Liver (tissue), 9 donors: Measurements from ENCODE around the gene SGPP2. TPM values are rescaled to one million over a fixed set of nuclear protein-coding genes. Genes with fewer than 3 reads are reported as not detected.

Source experiments
- DNase-seq: peaks from one replicate; pipeline ENCODE4 v3.0.0-alpha.2; 2017; ENCODE audit warnings: low spot score
- H3K27ac ChIP-seq, 2 donors: one replicate each; pipeline ENCODE4 v1.7.0; 2013; ENCODE audit warnings: inconsistent platforms in 2 of 2, low read length in 2 of 2, control low read depth in 1 of 2, low read depth in 1 of 2, mild to moderate bottlenecking in 1 of 2
- H3K27me3 ChIP-seq, 4 donors: one replicate each; pipeline versions ENCODE4 v1.6.1 to v1.7.0; 2013; ENCODE audit warnings: low read length in 3 of 4, inconsistent platforms in 1 of 4, mild to moderate bottlenecking in 1 of 4, moderate library complexity in 1 of 4; ENCODE audit not compliant: control insufficient read depth in 4 of 4, insufficient read depth in 4 of 4
- H3K36me3 ChIP-seq, 4 donors: one replicate each; pipeline versions ENCODE4 v1.6.1 to v1.7.0; 2013; ENCODE audit warnings: low read length in 3 of 4, mild to moderate bottlenecking in 3 of 4, low read depth in 1 of 4, moderate library complexity in 1 of 4; ENCODE audit not compliant: control insufficient read depth in 4 of 4, insufficient read depth in 3 of 4
- H3K4me1 ChIP-seq, 4 donors: one replicate each; pipeline versions ENCODE4 v1.6.1 to v1.7.0; 2013; ENCODE audit warnings: low read length in 3 of 4, mild to moderate bottlenecking in 3 of 4, moderate library complexity in 1 of 4; ENCODE audit not compliant: control insufficient read depth in 4 of 4, insufficient read depth in 4 of 4
- H3K4me3 ChIP-seq, 3 donors: one replicate each; pipeline versions ENCODE4 v1.6.1 to v1.7.0; 2013; ENCODE audit warnings: low read length in 3 of 3, control low read depth in 1 of 3, low read depth in 1 of 3, mild to moderate bottlenecking in 1 of 3
- H3K9ac ChIP-seq, 2 donors: one replicate each; pipeline ENCODE4 v1.7.0; 2013; ENCODE audit warnings: low read length in 2 of 2, mild to moderate bottlenecking in 2 of 2, moderate library complexity in 2 of 2, control low read depth in 1 of 2, low read depth in 1 of 2
- H3K9me3 ChIP-seq, 4 donors: one replicate each; pipeline versions ENCODE4 v1.6.1 to v1.7.0; 2013; ENCODE audit warnings: low read length in 3 of 4; ENCODE audit not compliant: control insufficient read depth in 4 of 4
- ATF3 ChIP-seq: IDR thresholded peaks from 2 replicates; pipeline ENCODE4 v1.6.1; 2016; ENCODE audit warnings: antibody characterized with exemption
- FOXA1 ChIP-seq: IDR thresholded peaks from 2 replicates; pipeline ENCODE4 v1.6.1; 2016; ENCODE audit warnings: antibody characterized with exemption
- GABPA ChIP-seq, 2 donors: IDR thresholded peaks in 1 of 2; conservative IDR thresholded peaks in 1 of 2; 2 replicates each; pipeline ENCODE4 v1.6.1; 2016; ENCODE audit warnings: antibody characterized with exemption in 2 of 2, mild to moderate bottlenecking in 1 of 2, moderate library complexity in 1 of 2
- HNF4A ChIP-seq, 2 donors: conservative IDR thresholded peaks; 2 replicates each; pipeline ENCODE4 v1.6.1; 2016; ENCODE audit warnings: antibody characterized with exemption in 2 of 2, mild to moderate bottlenecking in 2 of 2
- HNF4G ChIP-seq: IDR thresholded peaks from 2 replicates; pipeline ENCODE4 v1.6.1; 2016; ENCODE audit warnings: antibody characterized with exemption
- JUND ChIP-seq, 2 donors: IDR thresholded peaks; 2 replicates each; pipeline ENCODE4 v1.6.1; 2016; ENCODE audit warnings: antibody characterized with exemption in 2 of 2
- NR2F2 ChIP-seq: IDR thresholded peaks from 2 replicates; pipeline ENCODE4 v1.6.1; 2016; ENCODE audit warnings: antibody characterized with exemption
- RAD21 ChIP-seq, 2 donors: IDR thresholded peaks; 2 replicates each; pipeline ENCODE4 v1.6.1; 2016; ENCODE audit warnings: antibody characterized with exemption in 2 of 2, mild to moderate bottlenecking in 2 of 2
- RXRA ChIP-seq, 2 donors: IDR thresholded peaks; 2 replicates each; pipeline ENCODE4 v1.6.1; 2017 to 2018; ENCODE audit warnings: antibody characterized with exemption in 2 of 2, mild to moderate bottlenecking in 1 of 2
- SP1 ChIP-seq: IDR thresholded peaks from 2 replicates; pipeline ENCODE4 v1.6.1; 2018; ENCODE audit warnings: antibody characterized with exemption, mild to moderate bottlenecking
- TAF1 ChIP-seq: conservative IDR thresholded peaks from 2 replicates; pipeline ENCODE4 v1.6.1; 2016; ENCODE audit warnings: antibody characterized with exemption, mild to moderate bottlenecking
- YY1 ChIP-seq: IDR thresholded peaks from 2 replicates; pipeline ENCODE4 v1.6.1; 2016; ENCODE audit warnings: antibody characterized with exemption, mild to moderate bottlenecking
- ZBTB33 ChIP-seq: IDR thresholded peaks from 2 replicates; pipeline ENCODE4 v1.6.1; 2016; ENCODE audit warnings: antibody characterized with exemption
- whole genome bisulfite sequencing: extraction: QIAGEN DNeasy Blood & Tissue Kit; methylation state at CpG from one replicate; pipeline ENCODE4 v1.1.7; 2013; 5-methylcytosine and 5-hydroxymethylcytosine counted together
- polyA plus RNA-seq, 2 donors: library from polyadenylated mRNA; stranded (reverse) in 1 of 2; unstranded in 1 of 2; fragments of 200-250 nt in 1 of 2; fragments of >200 nt in 1 of 2; fragmentation: Nextera tagmentation in 1 of 2; extraction: Ambion mirVana in 1 of 2; gene quantifications; one replicate each; pipeline versions ENCODE4 v1.2.1 to v1.2.3, GENCODE V29; 2013 to 2015
- total RNA-seq, 2 donors: library from RNA; depleted of rRNA; stranded (reverse); fragments of >200 nt; gene quantifications; one replicate each; pipeline ENCODE4 v1.2.3, GENCODE V29; 2014
- donor health status: healthy.
- donor health status: healthy.
- donor health status: healthy.
- donor health status: healthy.
- donor health status: healthy.

SGPP2 gene
- total and polyA plus RNA-seq, 4 donors = 0.16 to 0.33 (median 0.31) TPM; not detected in 1

GRCh38 chr2:222548992-222549391 is 124.6 kb downstream of the SGPP2 start (continued):
- TF ChIP-seq ZBTB33 = no peak
- no peak for TF ChIP-seq TAF1
- TF ChIP-seq FOXA1 = no peak

GRCh38 chr2:222554517-222554916 is 130.2 kb downstream of the SGPP2 start:
- H3K27ac ChIP-seq = no peak overlapping the region
- no peak overlapping the region for H3K4me3 ChIP-seq
- no peaks in the 10 kb centered on the region for H3K4me1 ChIP-seq
- no peaks in the 10 kb centered on the region for H3K36me3 ChIP-seq
- 45% methylated on average over 7 of the region's 7 CpGs for WGBS
- H3K27me3 ChIP-seq = peaks cover 0 to 2% (median 0%) of the 10 kb centered on the region in 4 donors
- TF ChIP-seq FOXA1 (no peak), NR2F2 (no peak), JUND (IDR thresholded peaks at IDR 0.05) (no peak), ZBTB33 (no peak), GABPA (IDR thresholded peaks at IDR 0.05 in 1 of 2, conservative IDR thresholded peaks at IDR 0.05 in 1 of 2) (no peak)
- H3K9ac ChIP-seq = no peak overlapping the region
- no peaks in the 10 kb centered on the region for H3K9me3 ChIP-seq
- no peak for DNase-seq

- Histone ChIP-seq H3K9me3 (no peaks in the 10 kb centered on the region), H3K27ac (no peak overlapping the region), H3K4me1 (no peaks in the 10 kb centered on the region), H3K9ac (no peak overlapping the region), H3K27me3 (no peaks in the 10 kb centered on the region), H3K36me3 (no peaks in the 10 kb centered on the region), H3K4me3 (no peak overlapping the region)
- TF ChIP-seq SP1 = no peak
- no peak for TF ChIP-seq JUND (IDR thresholded peaks at IDR 0.05)
- no peak for TF ChIP-seq YY1
- no peak for TF ChIP-seq ZBTB33
- no peak for TF ChIP-seq NR2F2
- TF ChIP-seq RAD21 (IDR thresholded peaks at IDR 0.05) = no peak
- TF ChIP-seq FOXA1 = no peak
- no peak for TF ChIP-seq GABPA (IDR thresholded peaks at IDR 0.05 in 1 of 2, conservative IDR thresholded peaks at IDR 0.05 in 1 of 2)
- no peak for TF ChIP-seq HNF4A (conservative IDR thresholded peaks at IDR 0.05)
- TF ChIP-seq TAF1 = no peak
- TF ChIP-seq ATF3 = no peak
- no peak for TF ChIP-seq HNF4G
- no peak for TF ChIP-seq RXRA (IDR thresholded peaks at IDR 0.05)
- WGBS = 87% methylated on average over 4 of the region's 4 CpGs
- DNase-seq = no peak
These were observed 136.8 kb downstream of the SGPP2 start for GRCh38 chr2:222561151-222561550.
